ENCODE data around the gene ITCH. TPM values are rescaled to one million over a fixed set of nuclear protein-coding genes. Genes with fewer than 3 reads are reported as not detected.
"Not testable (repeated sequence)": the region's sequence is repeated elsewhere in the genome, so short reads cannot be mapped to it uniquely, and the experiment has no call there.

ITCH gene
- total RNA-seq, 2 donors from 2014 or later: 35.6 to 40.2 TPM

DNA sequence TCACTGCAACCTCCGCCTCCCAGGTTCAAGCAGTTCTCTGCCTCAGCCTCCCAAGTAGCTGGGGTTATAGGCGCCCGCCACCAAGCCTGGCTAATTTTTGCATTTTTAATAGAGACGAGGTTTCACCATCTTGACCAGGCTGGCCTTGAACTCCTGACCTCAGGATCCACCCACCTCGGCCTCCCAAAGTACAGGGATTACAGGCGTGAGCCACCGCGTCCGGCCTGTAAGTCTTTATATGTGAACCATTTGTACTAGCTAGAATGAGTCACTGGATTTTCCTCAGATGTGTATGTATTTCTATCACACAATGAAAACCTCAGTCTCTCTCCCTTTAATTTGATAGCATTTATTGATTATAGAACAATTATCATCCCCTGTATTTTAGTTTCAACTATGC is 34.0 kb downstream of the ITCH start:
- H3K36me3 ChIP-seq: peaks cover 13% of the 10 kb centered on the region
- H3K4me3 ChIP-seq: no peak overlapping the region
- H3K9me3 ChIP-seq: no peaks in the 10 kb centered on the region
- TF ChIP-seq, protein P1, sequence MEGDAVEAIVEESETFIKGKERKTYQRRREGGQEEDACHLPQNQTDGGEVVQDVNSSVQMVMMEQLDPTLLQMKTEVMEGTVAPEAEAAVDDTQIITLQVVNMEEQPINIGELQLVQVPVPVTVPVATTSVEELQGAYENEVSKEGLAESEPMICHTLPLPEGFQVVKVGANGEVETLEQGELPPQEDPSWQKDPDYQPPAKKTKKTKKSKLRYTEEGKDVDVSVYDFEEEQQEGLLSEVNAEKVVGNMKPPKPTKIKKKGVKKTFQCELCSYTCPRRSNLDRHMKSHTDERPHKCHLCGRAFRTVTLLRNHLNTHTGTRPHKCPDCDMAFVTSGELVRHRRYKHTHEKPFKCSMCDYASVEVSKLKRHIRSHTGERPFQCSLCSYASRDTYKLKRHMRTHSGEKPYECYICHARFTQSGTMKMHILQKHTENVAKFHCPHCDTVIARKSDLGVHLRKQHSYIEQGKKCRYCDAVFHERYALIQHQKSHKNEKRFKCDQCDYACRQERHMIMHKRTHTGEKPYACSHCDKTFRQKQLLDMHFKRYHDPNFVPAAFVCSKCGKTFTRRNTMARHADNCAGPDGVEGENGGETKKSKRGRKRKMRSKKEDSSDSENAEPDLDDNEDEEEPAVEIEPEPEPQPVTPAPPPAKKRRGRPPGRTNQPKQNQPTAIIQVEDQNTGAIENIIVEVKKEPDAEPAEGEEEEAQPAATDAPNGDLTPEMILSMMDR (IDR thresholded peaks at IDR 0.05): no peak
- H3K27me3 ChIP-seq: no peaks in the 10 kb centered on the region
- no peak overlapping the region for H3K27ac ChIP-seq
- peaks cover 0 to 13% of the 10 kb centered on the region in 2 donors for H3K4me1 ChIP-seq
- no peak for DNase-seq (ENCODE audit: low spot score)

DNA sequence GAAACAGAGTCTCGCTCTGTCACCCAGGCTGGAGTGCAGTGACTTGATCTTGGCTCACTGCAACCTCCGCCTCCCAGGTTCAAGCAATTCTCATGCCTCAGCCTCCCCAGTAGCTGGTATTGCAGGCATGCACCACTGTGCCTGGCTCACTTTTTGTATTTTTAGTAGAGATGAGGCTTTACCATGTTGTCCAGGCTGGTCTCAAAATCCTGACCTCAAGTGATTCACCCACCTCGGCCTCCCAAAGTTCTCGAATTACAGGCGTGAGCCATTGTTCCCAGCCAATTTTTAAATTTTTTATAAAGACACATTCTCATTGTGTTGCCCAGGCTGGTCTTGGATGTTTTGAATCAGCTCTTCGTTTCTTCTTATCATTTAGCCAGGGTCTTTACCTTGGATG is 37.7 kb downstream of the ITCH start:
- H3K9me3 ChIP-seq; DNase-seq (ENCODE audit: low spot score); H3K27me3 ChIP-seq; H3K4me3 ChIP-seq; H3K27ac ChIP-seq; H3K36me3 ChIP-seq: not testable (repeated sequence)
- peaks cover 0 to 39% of the 10 kb centered on the region in 2 donors for H3K4me1 ChIP-seq

- DNase-seq (ENCODE audit: low spot score): no peak
- Histone ChIP-seq H3K4me3 (no peak overlapping the region), H3K36me3 (no peaks in the 10 kb centered on the region), H3K4me1 (peaks cover 0 to 39% of the 10 kb centered on the region in 2 donors), H3K9me3 (no peaks in the 10 kb centered on the region), H3K27ac (peak overlapping the region in 1 of 2 donors; percentile 59), H3K27me3 (no peaks in the 10 kb centered on the region)
- TF ChIP-seq, protein P1 (IDR thresholded peaks at IDR 0.05): no peak
Measured at GRCh38 chr20:34401741-34402455, 38.8 kb downstream of the ITCH start.

DNA sequence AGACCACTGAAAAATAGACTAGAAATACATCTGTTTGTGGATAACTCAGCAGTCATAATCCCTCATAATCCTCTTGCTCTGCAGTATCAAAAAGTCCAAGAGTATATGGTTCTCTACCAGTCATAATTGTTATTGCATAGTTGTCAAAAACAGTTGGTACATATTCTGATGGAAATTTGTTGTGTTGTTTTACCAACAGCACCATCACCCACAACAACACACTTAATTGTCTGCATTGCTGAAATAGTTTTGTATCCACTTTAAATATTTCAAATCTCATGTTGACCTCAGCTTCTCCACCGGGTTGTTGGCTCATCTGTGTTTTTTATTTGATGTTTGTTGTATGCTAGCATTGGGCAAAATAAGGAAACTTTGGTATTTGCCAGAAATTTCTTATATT is 39.4 kb downstream of the ITCH start:
- H3K9me3 ChIP-seq: no peaks in the 10 kb centered on the region
- no peak overlapping the region for H3K4me3 ChIP-seq
- TF ChIP-seq, protein P1 (IDR thresholded peaks at IDR 0.05): no peak
- no peak for DNase-seq (ENCODE audit: low spot score)
- H3K4me1 ChIP-seq: peaks cover 0 to 39% of the 10 kb centered on the region in 2 donors
- no peaks in the 10 kb centered on the region for H3K27me3 ChIP-seq
- peak overlapping the region in 1 of 2 donors; percentile 59 for H3K27ac ChIP-seq
- no peaks in the 10 kb centered on the region for H3K36me3 ChIP-seq

DNA sequence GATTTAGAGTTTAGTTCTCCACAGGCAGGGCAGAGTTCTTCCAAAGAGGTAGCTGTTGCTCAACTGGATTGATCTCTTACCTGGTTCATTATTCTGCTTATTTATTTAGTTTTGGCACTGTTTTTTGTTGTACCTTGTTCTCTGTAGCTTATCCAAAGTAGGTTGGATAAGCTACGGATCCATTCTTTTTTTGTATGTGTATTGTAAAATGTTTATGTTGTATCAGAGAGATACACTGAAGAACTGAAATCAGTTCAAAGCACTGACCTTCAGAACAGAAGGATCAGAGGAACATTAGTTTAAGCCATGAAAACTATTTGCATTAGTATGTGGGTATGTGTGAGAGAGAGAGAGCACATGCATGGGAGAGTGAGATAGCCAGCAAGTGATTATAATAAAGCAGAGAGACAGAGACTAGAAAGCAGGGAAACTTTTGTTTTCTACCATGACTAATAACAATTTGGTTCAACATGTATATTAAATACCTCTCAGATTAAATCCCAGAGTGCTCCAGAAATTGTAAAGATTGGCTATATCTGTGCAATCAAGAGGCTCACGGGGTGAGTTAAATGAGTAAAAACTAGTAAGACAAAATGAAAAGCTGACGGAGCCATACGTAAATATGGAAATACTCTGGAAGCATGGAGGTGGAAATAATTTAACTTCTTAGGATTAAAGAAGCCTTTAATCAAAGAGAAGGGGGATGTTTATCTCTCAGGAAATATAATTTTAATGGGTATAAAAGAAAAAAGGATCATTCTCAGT is 40.2 kb downstream of the ITCH start:
- peak overlapping the region in 1 of 2 donors; percentile 59 for H3K27ac ChIP-seq
- H3K27me3 ChIP-seq: no peaks in the 10 kb centered on the region
- TF ChIP-seq, protein P1 (IDR thresholded peaks at IDR 0.05): no peak
- H3K4me1 ChIP-seq: peaks cover 0 to 39% of the 10 kb centered on the region in 2 donors
- no peaks in the 10 kb centered on the region for H3K36me3 ChIP-seq
- no peak overlapping the region for H3K4me3 ChIP-seq
- no peak for DNase-seq (ENCODE audit: low spot score)
- H3K9me3 ChIP-seq: no peaks in the 10 kb centered on the region

DNA sequence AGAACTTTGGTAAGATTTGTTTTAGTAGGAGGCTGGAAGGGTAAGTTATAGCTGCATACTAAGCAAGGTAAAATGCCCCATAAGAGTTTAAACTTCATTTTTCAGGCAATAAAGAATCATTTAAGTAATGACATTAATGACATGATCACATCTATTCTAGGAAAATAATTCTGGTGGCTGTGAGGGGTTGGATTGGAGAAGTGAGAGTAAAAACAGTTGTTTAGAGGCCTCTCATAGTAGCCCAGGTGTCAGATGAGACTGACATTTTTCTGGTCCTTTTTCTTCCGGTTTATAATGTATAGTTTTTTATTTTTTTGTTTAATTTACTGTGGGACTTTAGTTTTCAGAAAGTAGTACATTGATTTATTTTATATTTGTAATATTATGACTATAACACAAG is 40.8 kb downstream of the ITCH start:
- peak overlapping the region in 1 of 2 donors; percentile 59 for H3K27ac ChIP-seq
- H3K9me3 ChIP-seq: no peaks in the 10 kb centered on the region
- no peaks in the 10 kb centered on the region for H3K36me3 ChIP-seq
- TF ChIP-seq, protein P1 (IDR thresholded peaks at IDR 0.05): no peak
- H3K4me1 ChIP-seq: peaks cover 0 to 39% of the 10 kb centered on the region in 2 donors
- H3K4me3 ChIP-seq: no peak overlapping the region
- DNase-seq (ENCODE audit: low spot score): no peak
- no peaks in the 10 kb centered on the region for H3K27me3 ChIP-seq
